CD14-positive monocyte (primary cell): ENCODE data around the gene NMNAT3. TPM values are rescaled to one million over a fixed set of nuclear protein-coding genes. Genes with fewer than 3 reads are reported as not detected.

Experiments
- DNase-seq, 3 donors: peaks; one replicate each; pipeline ENCODE4 v3.0.0-alpha.2; 2011 to 2022
- H2AFZ ChIP-seq: 2 replicates; pipeline ENCODE4 v1.6.0; 2012; ENCODE audit warnings: mild to moderate bottlenecking, low read depth, low read length, inconsistent platforms; ENCODE audit not compliant: insufficient read depth, poor library complexity, severe bottlenecking
- H3K27ac ChIP-seq, 2 donors: 1 replicate in 1 of 2; 2 replicates in 1 of 2; pipeline ENCODE4 v1.5.1; 2012 to 2013; ENCODE audit warnings: low read length in 2 of 2, control low read depth in 1 of 2, inconsistent platforms in 1 of 2, low read depth in 1 of 2, mild to moderate bottlenecking in 1 of 2
- H3K27me3 ChIP-seq, 2 donors: one replicate each; pipeline versions ENCODE4 v1.6.0 to v1.6.1; 2011 to 2013; ENCODE audit warnings: low read length in 2 of 2; ENCODE audit not compliant: control insufficient read depth in 2 of 2, insufficient read depth in 2 of 2
- H3K36me3 ChIP-seq, 2 donors: replicated peaks in 1 of 2; 1 replicate in 1 of 2; 2 replicates in 1 of 2; pipeline versions ENCODE4 v1.5.1 to v1.6.1; 2012 to 2013; ENCODE audit warnings: low read length in 2 of 2, control low read depth in 1 of 2, inconsistent platforms in 1 of 2, mild to moderate bottlenecking in 1 of 2; ENCODE audit not compliant: insufficient read depth in 2 of 2, control insufficient read depth in 1 of 2
- H3K4me1 ChIP-seq, 2 donors: 1 replicate in 1 of 2; 2 replicates in 1 of 2; pipeline versions ENCODE4 v1.5.1 to v1.6.1; 2012 to 2013; ENCODE audit warnings: low read length in 2 of 2, control low read depth in 1 of 2, inconsistent platforms in 1 of 2, mild to moderate bottlenecking in 1 of 2, moderate library complexity in 1 of 2; ENCODE audit not compliant: insufficient read depth in 2 of 2, control insufficient read depth in 1 of 2
- H3K4me2 ChIP-seq: replicated peaks from 2 replicates; pipeline ENCODE3; 2012; ENCODE audit warnings: low read length, moderate library complexity, mild to moderate bottlenecking; ENCODE audit not compliant: poor library complexity, severe bottlenecking; ENCODE audit errors: extremely low read depth
- H3K4me3 ChIP-seq, 3 experiments: fragments of 200-600 bp in 1 of 3; sonication (generic) in 1 of 3; replicated peaks in 1 of 3; 1 replicate in 2 of 3; 2 replicates in 1 of 3; pipeline ENCODE4 v1.5.1; 2011 to 2013; ENCODE audit warnings: low read length in 3 of 3, mild to moderate bottlenecking in 3 of 3, control low read depth in 2 of 3, low read depth in 2 of 3, inconsistent platforms in 1 of 3, moderate library complexity in 1 of 3
- H3K79me2 ChIP-seq: 2 replicates; pipeline ENCODE4 v1.6.0; 2012; ENCODE audit warnings: mild to moderate bottlenecking, control low read depth, inconsistent platforms, low read length, moderate library complexity; ENCODE audit not compliant: insufficient read depth
- H3K9ac ChIP-seq: 2 replicates; pipeline ENCODE4 v1.6.0; 2017; ENCODE audit warnings: low read length, mild to moderate bottlenecking; ENCODE audit not compliant: insufficient read depth, poor library complexity, severe bottlenecking
- H3K9me3 ChIP-seq, 2 donors: replicated peaks in 1 of 2; 1 replicate in 1 of 2; 2 replicates in 1 of 2; pipeline versions ENCODE4 v1.5.1 to v1.6.1; 2012 to 2013; ENCODE audit warnings: low read length in 2 of 2, control low read depth in 1 of 2; ENCODE audit not compliant: control insufficient read depth in 1 of 2, insufficient read depth in 1 of 2
- H4K20me1 ChIP-seq: 2 replicates; pipeline ENCODE4 v1.6.0; 2012; ENCODE audit warnings: mild to moderate bottlenecking, low read length, control low read depth, moderate library complexity; ENCODE audit not compliant: insufficient read depth
- H3K27ac Mint-ChIP-seq, 7 donors: one replicate each; pipeline ENCODE4 v1.8.0; 2020; ENCODE audit warnings: mild to moderate bottlenecking in 7 of 7, mixed read lengths in 7 of 7, moderate library complexity in 6 of 7, inconsistent platforms in 2 of 7
- H3K27me3 Mint-ChIP-seq, 3 donors: one replicate each; pipeline ENCODE4 v1.8.0; 2021 to 2022; ENCODE audit warnings: low read depth in 3 of 3, mild to moderate bottlenecking in 3 of 3, mixed read lengths in 3 of 3, moderate library complexity in 3 of 3, inconsistent platforms in 1 of 3
- H3K36me3 Mint-ChIP-seq, 2 donors: one replicate each; pipeline ENCODE4 v1.8.0; 2020; ENCODE audit warnings: mixed read lengths in 2 of 2, inconsistent platforms in 1 of 2, mild to moderate bottlenecking in 1 of 2
- H3K4me1 Mint-ChIP-seq: one replicate; pipeline ENCODE4 v1.8.0; 2020; ENCODE audit warnings: mild to moderate bottlenecking, mixed read lengths
- H3K4me3 Mint-ChIP-seq, 2 donors: one replicate each; pipeline ENCODE4 v1.8.0; 2020; ENCODE audit warnings: mild to moderate bottlenecking in 2 of 2, mixed read lengths in 2 of 2, moderate library complexity in 1 of 2
- H3K9me3 Mint-ChIP-seq, 7 donors: one replicate each; pipeline ENCODE4 v1.8.0; 2020 to 2022; ENCODE audit warnings: mixed read lengths in 7 of 7, mild to moderate bottlenecking in 6 of 7, moderate library complexity in 6 of 7, inconsistent platforms in 2 of 7
- CTCF ChIP-seq: fragments of 200-600 bp; IDR thresholded peaks from one replicate; pipeline ENCODE4 v1.8.0; 2022; ENCODE audit warnings: antibody characterized with exemption, mild to moderate bottlenecking
- WGBS: methylation state at CpG from one replicate; pipeline ENCODE4 v1.1.5; 2013; ENCODE audit warnings: missing lambda C conversion rate; ENCODE audit not compliant: insufficient coverage; 5-methylcytosine and 5-hydroxymethylcytosine counted together
- intact Hi-C, 2 donors: fragments of 100-400 bp; cut with micrococcal nuclease; formaldehyde crosslinking; loops; one replicate each; pipeline versions ENCODE4 v1.15.0 to v1.15.1; 2023
- polyA plus RNA-seq, 3 donors: library from polyadenylated mRNA; depleted of rRNA in 1 of 3; unstranded in 2 of 3; stranded (reverse) in 1 of 3; fragments of 300-500 nt in 2 of 3; fragments of >200 nt in 1 of 3; fragmentation: Illumina TruSeq in 2 of 3; gene quantifications; 1 replicate in 2 of 3; 2 replicates in 1 of 3; pipeline ENCODE4 v1.2.3, GENCODE V29; 2012 to 2021

The NMNAT3 gene
- polyA plus RNA-seq, 3 donors: 1.4 to 5.7 (median 2.9) TPM

- H3K9me3 Mint-ChIP-seq: peaks cover 0 to 2% (median 0%) of the 10 kb centered on the region in 7 donors
- no peak overlapping the region for H3K4me2 ChIP-seq
- no peak overlapping the region for H3K4me3 Mint-ChIP-seq
- no peaks in the 10 kb centered on the region for H4K20me1 ChIP-seq
- intact Hi-C loops: no loop called here
- WGBS: 90% methylated on average over 3 of the region's 5 CpGs
- H3K27ac ChIP-seq: no peak overlapping the region
- no peak overlapping the region for H3K27ac Mint-ChIP-seq
- no peak overlapping the region for H3K4me3 ChIP-seq
- DNase-seq: no peak
- H3K27me3 ChIP-seq: no peaks in the 10 kb centered on the region
- no peaks in the 10 kb centered on the region for H3K36me3 ChIP-seq
- H3K9me3 ChIP-seq: no peaks in the 10 kb centered on the region
- H3K27me3 Mint-ChIP-seq: peaks cover 0 to 3% (median 1%) of the 10 kb centered on the region in 3 donors
- H3K4me1 ChIP-seq: peaks cover 18 to 24% of the 10 kb centered on the region in 2 donors
- no peaks in the 10 kb centered on the region for H3K36me3 Mint-ChIP-seq
- H2AFZ ChIP-seq: no peak overlapping the region
- H3K9ac ChIP-seq: no peak overlapping the region
- no peaks in the 10 kb centered on the region for H3K79me2 ChIP-seq
- no peak for TF ChIP-seq CTCF
- peaks cover 24% of the 10 kb centered on the region for H3K4me1 Mint-ChIP-seq
Observed at GRCh38 chr3:139523166-139523565, 154.6 kb downstream of the NMNAT3 start.

GRCh38 chr3:139522421-139522820, 155.4 kb downstream of the NMNAT3 start:
- H3K4me3 Mint-ChIP-seq: no peak overlapping the region
- Histone ChIP-seq H3K27ac (no peak overlapping the region), H3K36me3 (no peaks in the 10 kb centered on the region), H3K4me1 (peaks cover 18 to 24% of the 10 kb centered on the region in 2 donors), H3K9me3 (no peaks in the 10 kb centered on the region), H3K79me2 (no peaks in the 10 kb centered on the region), H4K20me1 (no peaks in the 10 kb centered on the region), H3K4me2 (no peak overlapping the region), H2AFZ (no peak overlapping the region), H3K9ac (no peak overlapping the region), H3K4me3 (no peak overlapping the region), H3K27me3 (no peaks in the 10 kb centered on the region)
- intact Hi-C loops: no loop called here
- H3K27me3 Mint-ChIP-seq: peaks cover 0 to 3% (median 1%) of the 10 kb centered on the region in 3 donors
- 80% methylated on average over 1 of the region's 2 CpGs for WGBS
- H3K4me1 Mint-ChIP-seq: peaks cover 24% of the 10 kb centered on the region
- H3K36me3 Mint-ChIP-seq: no peaks in the 10 kb centered on the region
- no peak for DNase-seq
- H3K27ac Mint-ChIP-seq: peak overlapping the region in 3 of 7 donors; percentile 14 to 54 (median 25)
- TF ChIP-seq CTCF: no peak
- peaks cover 0 to 2% (median 0%) of the 10 kb centered on the region in 7 donors for H3K9me3 Mint-ChIP-seq
